DND-41 (cell line): ENCODE data around the gene CD58.
"Not testable (repeated sequence)": the region's sequence is repeated elsewhere in the genome, so short reads cannot be mapped to it uniquely, and the experiment has no call there.

ENCODE experiments used
- CTCF ChIP-seq: IDR thresholded peaks from 2 replicates; pipeline ENCODE4 v1.5.1; 2012; ENCODE audit warnings: borderline replicate concordance, low read length, moderate library complexity, mild to moderate bottlenecking; ENCODE audit not compliant: poor library complexity, severe bottlenecking; ENCODE audit errors: extremely low read depth
- EZH2 ChIP-seq: IDR thresholded peaks from 3 replicates; pipeline ENCODE4 v1.6.1; 2012; ENCODE audit warnings: borderline replicate concordance, low read depth, mild to moderate bottlenecking, moderate library complexity, low read length, inconsistent platforms; ENCODE audit not compliant: severe bottlenecking

- TF ChIP-seq CTCF, EZH2: not testable (repeated sequence)
Measured at GRCh38 chr1:116619106-116619505, 48.3 kb upstream of the CD58 start.
